K562 (cell line): ENCODE data around the gene NTNG1. TPM values are rescaled to one million over a fixed set of nuclear protein-coding genes. Genes with fewer than 3 reads are reported as not detected.

Experiments
- ATAC-seq: fragments of 200-7000 bp; cut with Tn5 transposase; 3 replicates; pipeline ENCODE4 v1.9.1; 2020; ENCODE audit warnings: moderate library complexity
- BruUV-seq: library from RNA; stranded (reverse); fragments of 400-500 nt; replicated peaks from 2 replicates; lab custom pipeline; 2021; lab: Mats Ljungman, UMichigan
- CTCF ChIA-PET: fragments of 300-600 bp; formaldehyde crosslinking; extraction: SDS; loops from one replicate; lab custom pipeline; 2021; ENCODE audit warnings: low intra/inter-chr PET ratio; lab: Yijun Ruan, JAX
- POLR2A ChIA-PET: fragments of 300-600, 350-650 bp; sonication (Branson Sonifier 250); formaldehyde crosslinking; extraction: SDS; loops from one replicate; lab custom pipeline; 2021; ENCODE audit warnings: antibody characterized with exemption, inconsistent platforms; lab: Yijun Ruan, JAX
- DNase-seq, 4 experiments: peaks; one replicate each; pipeline versions ENCODE4 v3.0.0 to v3.0.0-alpha.2; 2011 to 2018; ENCODE audit warnings: low spot score in 3 of 4, mixed read lengths in 3 of 4; ENCODE audit errors: extremely low read depth in 1 of 4
- FAIRE-seq: peaks from 2 replicates; lab custom pipeline; 2011; peaks lifted over from hg19 to GRCh38; lab: Jason Lieb, UNC
- H2AFZ ChIP-seq: 2 replicates; pipeline ENCODE4 v1.6.0; 2011; ENCODE audit warnings: low read depth, low read length, control low read depth, inconsistent platforms
- H3K27ac ChIP-seq: fragments of 200-600 bp; 3 replicates; pipeline ENCODE4 v1.8.0; 2011; ENCODE audit warnings: low read depth, mild to moderate bottlenecking, control low read depth, inconsistent platforms, low read length, moderate library complexity, mixed read lengths; ENCODE audit errors: extremely low read depth
- H3K27me3 ChIP-seq, 2 experiments: fragments of 300-600 bp in 1 of 2; 2 replicates in 1 of 2; 3 replicates in 1 of 2; pipeline versions ENCODE4 v1.6.0 to v1.8.0; 2011; ENCODE audit warnings: inconsistent platforms in 2 of 2, low read length in 2 of 2, mild to moderate bottlenecking in 1 of 2, mixed read lengths in 1 of 2, moderate library complexity in 1 of 2; ENCODE audit not compliant: control insufficient read depth in 2 of 2, insufficient read depth in 2 of 2
- H3K36me3 ChIP-seq: fragments of 300-600 bp; 3 replicates; pipeline ENCODE4 v1.8.0; 2011; ENCODE audit warnings: mild to moderate bottlenecking, low read length, inconsistent platforms; ENCODE audit not compliant: control insufficient read depth, insufficient read depth
- H3K4me1 ChIP-seq, 2 experiments: fragments of 200-600 bp in 1 of 2; replicated peaks in 1 of 2; 2 replicates in 1 of 2; 3 replicates in 1 of 2; pipeline versions ENCODE4 v1.5.1 to v1.8.0; 2011; ENCODE audit warnings: inconsistent platforms in 2 of 2, low read length in 2 of 2, mild to moderate bottlenecking in 1 of 2, mixed read lengths in 1 of 2, moderate library complexity in 1 of 2; ENCODE audit not compliant: control insufficient read depth in 2 of 2, insufficient read depth in 2 of 2
- H3K4me2 ChIP-seq: 2 replicates; pipeline ENCODE4 v1.6.1; 2011; ENCODE audit warnings: low read length, control low read depth, inconsistent platforms, mixed read lengths; ENCODE audit not compliant: insufficient read depth
- H3K4me3 ChIP-seq: fragments of 200-600 bp; sonication (generic), shearing (Covaris generic); 2 replicates; pipeline ENCODE4 v1.5.1; 2016; ENCODE audit warnings: control low read depth, inconsistent platforms
- H3K79me2 ChIP-seq: fragments of 200-600 bp; 3 replicates; pipeline ENCODE4 v1.8.0; 2011; ENCODE audit warnings: low read length, inconsistent platforms; ENCODE audit not compliant: control insufficient read depth, insufficient read depth
- H3K9ac ChIP-seq, 2 experiments: 2 replicates each; pipeline versions ENCODE4 v1.6.0 to v1.6.1; 2011; ENCODE audit warnings: low read depth in 2 of 2, low read length in 2 of 2, control low read depth in 1 of 2, inconsistent platforms in 1 of 2, mild to moderate bottlenecking in 1 of 2, mixed read lengths in 1 of 2; ENCODE audit not compliant: insufficient read depth in 1 of 2
- H3K9me1 ChIP-seq: one replicate; pipeline ENCODE4 v1.6.0; 2011; ENCODE audit warnings: inconsistent platforms, mild to moderate bottlenecking, low read length, moderate library complexity; ENCODE audit not compliant: control insufficient read depth, insufficient read depth
- H3K9me3 ChIP-seq: replicated peaks from 2 replicates; pipeline ENCODE4 v1.5.1; 2011; ENCODE audit warnings: low read depth, low read length, inconsistent platforms; ENCODE audit not compliant: control insufficient read depth, insufficient read depth
- H4K20me1 ChIP-seq: replicated peaks from 2 replicates; pipeline ENCODE4 v1.6.1; 2011; ENCODE audit warnings: low read length, inconsistent platforms, mixed read lengths; ENCODE audit not compliant: control insufficient read depth, insufficient read depth
- NR2C2 ChIP-seq, 2 experiments: fragments of 200-800 bp in 1 of 2; sonication (Bioruptor generic) in 1 of 2; sonication (generic) in 1 of 2; formaldehyde crosslinking in 1 of 2; IDR thresholded peaks; 2 replicates each; pipeline versions ENCODE4 v1.6.1 to v1.8.0; 2016 to 2022; ENCODE audit warnings: mild to moderate bottlenecking in 1 of 2, missing compliant biosample characterization in 1 of 2, missing genetic modification characterization in 1 of 2, missing genetic modification reagents in 1 of 2
- WGBS: fragments of 100-300 bp; shearing (Covaris generic); methylation state at CpG from one replicate; pipeline ENCODE4 v1.1.6; 2016; ENCODE audit warnings: low coverage, mixed read lengths; ENCODE audit not compliant: insufficient coverage; ENCODE audit errors: missing lambda C conversion rate; 5-methylcytosine and 5-hydroxymethylcytosine counted together
- in situ Hi-C: fragments of 300-500 bp; cut with MboI; formaldehyde crosslinking; loops from 4 replicates; pipeline ENCODE4 v1.15.0; 2018; ENCODE audit warnings: inconsistent platforms, mixed read lengths
- intact Hi-C: fragments of 100-400 bp; cut with micrococcal nuclease; formaldehyde crosslinking; loops from 2 replicates; pipeline ENCODE4 v1.14.2; 2022
- polyA plus RNA-seq, 8 experiments: library from polyadenylated mRNA; depleted of rRNA in 4 of 8; stranded (reverse) in 5 of 8; unstranded in 3 of 8; fragments of >200 nt; fragmentation: Nextera tagmentation in 2 of 8; fragmentation: Illumina TruSeq in 1 of 8; extraction: Ambion mirVana in 2 of 8; extraction: Trizol in 1 of 8; gene quantifications; 2 replicates each; pipeline versions ENCODE4 v1.2.1 to v1.2.3, GENCODE V29; 2011 to 2014; ENCODE audit warnings: inconsistent platforms in 1 of 8, missing spikeins in 1 of 8
- total RNA-seq, 7 experiments: library from RNA; depleted of rRNA in 6 of 7; stranded (reverse); fragments of >200 nt in 6 of 7; fragmentation: Illumina TruSeq in 2 of 7; extraction: Trizol in 2 of 7; gene quantifications; 2 replicates each; pipeline versions ENCODE4 v1.2.1 to v1.2.3, GENCODE V29; 2011 to 2021; ENCODE audit warnings: low replicate concordance in 1 of 7
- TF ChIP-seq, protein P1 (sequence below), 3 experiments: fragments of 200-800 bp in 1 of 3; sonication (Bioruptor generic) in 1 of 3; sonication (generic) in 1 of 3; formaldehyde crosslinking in 1 of 3; IDR thresholded peaks; 2 replicates each; pipeline versions ENCODE4 v1.6.1 to v1.8.0; 2016 to 2022; ENCODE audit warnings: mild to moderate bottlenecking in 2 of 3, missing compliant biosample characterization in 2 of 3, missing genetic modification characterization in 2 of 3, missing genetic modification reagents in 1 of 3

The NTNG1 gene
- total and polyA plus RNA-seq, 9 of the 15 experiments (the other 6 are each of a cell fraction or from before 2014, with no cell fraction given) = not detected

- TF ChIP-seq, protein P1, sequence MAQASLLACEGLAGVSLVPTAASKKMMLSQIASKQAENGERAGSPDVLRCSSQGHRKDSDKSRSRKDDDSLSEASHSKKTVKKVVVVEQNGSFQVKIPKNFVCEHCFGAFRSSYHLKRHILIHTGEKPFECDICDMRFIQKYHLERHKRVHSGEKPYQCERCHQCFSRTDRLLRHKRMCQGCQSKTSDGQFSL (CRISPR knock-in tag; IDR thresholded peaks at IDR 0.05) = no peak
- TF ChIP-seq, protein P1 (tag; IDR thresholded peaks at IDR 0.05) = no peak
These were observed 24.5 kb upstream of the NTNG1 start (continued) for GRCh38 chr1:107116306-107116790.

- H4K20me1 ChIP-seq = no peaks in the 10 kb centered on the region
- intact Hi-C loops = no loop called here
- H3K27me3 ChIP-seq = no peaks in the 10 kb centered on the region
- in situ Hi-C loops = no loop called here
- FAIRE-seq (no peak), ATAC-seq (no peak), DNase-seq (no peak)
- 2% methylated on average over 3 of the region's 3 CpGs for WGBS
- H3K9me3 ChIP-seq = no peaks in the 10 kb centered on the region
- H3K4me3 ChIP-seq = no peak overlapping the region
- POLR2A ChIA-PET = no interaction called here
- no peaks in the 10 kb centered on the region for H3K9me1 ChIP-seq
- no TSS peak for BruUV-seq
- no peaks in the 10 kb centered on the region for H3K79me2 ChIP-seq
- H3K4me2 ChIP-seq = no peak overlapping the region
- H2AFZ ChIP-seq = no peak overlapping the region
- no peaks in the 10 kb centered on the region for H3K36me3 ChIP-seq
- TF ChIP-seq NR2C2 (CRISPR knock-in tag; IDR thresholded peaks at IDR 0.05) = no peak
- no peak for TF ChIP-seq NR2C2 (tag; IDR thresholded peaks at IDR 0.05)
- CTCF ChIA-PET = no interaction called here
- H3K27ac ChIP-seq = no peak overlapping the region
- no peak overlapping the region for H3K9ac ChIP-seq
- H3K4me1 ChIP-seq = no peaks in the 10 kb centered on the region
These were observed 18.6 kb upstream of the NTNG1 start for GRCh38 chr1:107122225-107122624.
